Islet precursor cell (in vitro differentiated cells): ENCODE data around the gene ZNF385B.
A peak's percentile ranks its signal among the peaks of the same experiment; 100 is the strongest.

Experiments
- DNase-seq: peaks from one replicate; pipeline ENCODE4 v3.0.0-alpha.2; 2018

The ZNF385B gene

GRCh38 chr2:179855673-179856072 is 5.7 kb downstream of the ZNF385B start:
- no peak for DNase-seq

GRCh38 chr2:179854891-179855290 is 6.5 kb downstream of the ZNF385B start:
- no peak for DNase-seq

GRCh38 chr2:179853108-179853507 is 8.3 kb downstream of the ZNF385B start:
- no peak for DNase-seq

- DNase-seq: no peak
These were observed 11.2 kb downstream of the ZNF385B start for GRCh38 chr2:179850188-179850587.

- DNase-seq: no peak
These were observed 11.7 kb downstream of the ZNF385B start for GRCh38 chr2:179849719-179850118.

- DNase-seq: no peak
These were observed 17.9 kb downstream of the ZNF385B start for GRCh38 chr2:179843541-179843940.

GRCh38 chr2:179842498-179843153 is 18.8 kb downstream of the ZNF385B start:
- DNase-seq: peak; percentile 58

- no peak for DNase-seq
These were observed 20.6 kb downstream of the ZNF385B start for GRCh38 chr2:179840840-179841239.

- DNase-seq: no peak
These were observed 24.0 kb downstream of the ZNF385B start for GRCh38 chr2:179837408-179837807.

GRCh38 chr2:179830043-179830787 is 31.2 kb downstream of the ZNF385B start:
- no peak for DNase-seq

- no peak for DNase-seq
These were observed 35.1 kb downstream of the ZNF385B start for GRCh38 chr2:179826297-179826696.

- no peak for DNase-seq
These were observed 35.9 kb downstream of the ZNF385B start for GRCh38 chr2:179825494-179825893.

- DNase-seq: no peak
These were observed 36.5 kb downstream of the ZNF385B start for GRCh38 chr2:179824961-179825360.

- DNase-seq: no peak
These were observed 38.9 kb downstream of the ZNF385B start for GRCh38 chr2:179822540-179822939.

GRCh38 chr2:179818546-179818945 is 42.9 kb downstream of the ZNF385B start:
- DNase-seq: peak; percentile 71

- DNase-seq: no peak
These were observed 44.1 kb downstream of the ZNF385B start for GRCh38 chr2:179817181-179817841.

GRCh38 chr2:179814050-179814449 is 47.4 kb downstream of the ZNF385B start:
- DNase-seq: no peak

GRCh38 chr2:179812501-179812900 is 48.9 kb downstream of the ZNF385B start:
- DNase-seq: no peak

GRCh38 chr2:179811042-179811441 is 50.4 kb downstream of the ZNF385B start:
- no peak for DNase-seq

GRCh38 chr2:179809606-179810005 is 51.8 kb downstream of the ZNF385B start:
- no peak for DNase-seq

GRCh38 chr2:179805001-179805400 is 56.4 kb downstream of the ZNF385B start:
- no peak for DNase-seq

GRCh38 chr2:179804206-179804605 is 57.2 kb downstream of the ZNF385B start:
- no peak for DNase-seq

- no peak for DNase-seq
These were observed 59.1 kb downstream of the ZNF385B start for GRCh38 chr2:179802051-179802882.
